Measurements from ENCODE around the gene SLX9.
"Not testable (repeated sequence)": the region's sequence is repeated elsewhere in the genome, so short reads cannot be mapped to it uniquely, and the experiment has no call there.

SLX9 gene

DNA sequence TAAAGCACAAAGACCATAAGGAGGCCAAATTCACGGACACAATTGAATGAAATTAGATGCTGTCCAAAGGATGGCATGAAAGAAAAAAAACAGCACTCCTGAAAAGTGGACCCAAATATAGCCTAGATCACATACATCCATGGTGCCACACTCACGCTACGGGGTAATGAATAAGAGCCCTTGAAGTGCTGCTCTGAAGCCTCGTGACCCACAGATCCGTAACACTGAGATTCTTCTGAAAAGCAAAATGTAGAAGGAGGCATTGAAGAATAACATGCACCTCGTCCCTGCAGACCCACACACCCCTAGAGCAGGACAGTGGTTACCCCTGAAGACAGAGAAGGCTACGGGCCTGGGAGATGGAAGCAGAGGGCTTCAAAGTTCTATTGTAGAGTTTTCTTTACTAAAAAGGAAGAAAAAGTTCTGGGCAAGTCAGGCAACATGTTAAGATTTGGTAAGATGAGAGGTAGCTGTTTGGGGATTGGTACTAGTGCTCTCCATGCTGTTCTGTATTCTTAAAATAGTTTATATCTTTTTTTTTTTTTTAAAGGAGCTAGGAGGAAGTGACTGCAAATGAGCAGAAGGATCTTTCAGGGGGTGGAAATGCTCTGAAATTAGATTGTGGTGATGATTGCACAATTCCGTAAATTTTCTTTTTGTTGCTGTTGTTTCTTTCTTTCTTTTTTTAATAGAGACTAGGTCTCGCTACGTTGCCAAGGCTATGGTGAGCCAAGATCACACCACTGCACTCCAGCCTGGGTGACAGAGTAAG, 15.0 kb upstream of the SLX9 start:
- Histone ChIP-seq H3K9me3 (ENCODE audit: low read depth, low read length) (no peaks in the 10 kb centered on the region), H3K4me3 (peak overlapping the region; percentile 77), H3K27ac (peak overlapping the region; percentile 100), H3K9ac (ENCODE audit: insufficient read length) (peak overlapping the region; percentile 94), H3K36me3 (ENCODE audit: insufficient read depth, low read length) (no peaks in the 10 kb centered on the region)
- DNase-seq (ENCODE audit: low read depth, low spot score), result peak; percentile 99
- no peak for TF ChIP-seq POLR2AphosphoS5 (IDR thresholded peaks at IDR 0.05; ENCODE audit: borderline replicate concordance, low read depth, low read length)
- no peak for TF ChIP-seq FOXP2 (optimal IDR thresholded peaks at IDR 0.05; ENCODE audit: control extremely low read depth, extremely low read length, insufficient read depth)
- TF ChIP-seq EZH2 (IDR thresholded peaks at IDR 0.05), result no peak

GRCh38 chr21:44925378-44925755, 14.5 kb upstream of the SLX9 start:
- peak overlapping the region; percentile 49 for H3K9ac ChIP-seq (ENCODE audit: insufficient read length)
- no peaks in the 10 kb centered on the region for H3K36me3 ChIP-seq (ENCODE audit: insufficient read depth, low read length)
- peak; percentile 95 for DNase-seq (ENCODE audit: low read depth, low spot score)
- TF ChIP-seq EZH2 (IDR thresholded peaks at IDR 0.05) (no peak), FOXP2 (optimal IDR thresholded peaks at IDR 0.05; ENCODE audit: control extremely low read depth, extremely low read length, insufficient read depth) (no peak), POLR2AphosphoS5 (IDR thresholded peaks at IDR 0.05; ENCODE audit: borderline replicate concordance, low read depth, low read length) (no peak; the same call in 1 of the 2 replicates)
- peak overlapping the region; percentile 100 for H3K27ac ChIP-seq
- no peaks in the 10 kb centered on the region for H3K9me3 ChIP-seq (ENCODE audit: low read depth, low read length)
- no peak overlapping the region for H3K4me3 ChIP-seq

GRCh38 chr21:44926331-44927101, 13.3 kb upstream of the SLX9 start:
- no peak for TF ChIP-seq FOXP2 (optimal IDR thresholded peaks at IDR 0.05; ENCODE audit: control extremely low read depth, extremely low read length, insufficient read depth)
- TF ChIP-seq POLR2AphosphoS5 (IDR thresholded peaks at IDR 0.05; ENCODE audit: borderline replicate concordance, low read depth, low read length), result no peak
- TF ChIP-seq EZH2 (IDR thresholded peaks at IDR 0.05), result no peak
- Histone ChIP-seq H3K27ac (peak overlapping the region; percentile 100), H3K9ac (ENCODE audit: insufficient read length) (peak overlapping the region; percentile 43), H3K9me3 (ENCODE audit: low read depth, low read length) (no peaks in the 10 kb centered on the region), H3K4me3 (no peak overlapping the region), H3K36me3 (ENCODE audit: insufficient read depth, low read length) (no peaks in the 10 kb centered on the region)
- no peak for DNase-seq (ENCODE audit: low read depth, low spot score)

DNA sequence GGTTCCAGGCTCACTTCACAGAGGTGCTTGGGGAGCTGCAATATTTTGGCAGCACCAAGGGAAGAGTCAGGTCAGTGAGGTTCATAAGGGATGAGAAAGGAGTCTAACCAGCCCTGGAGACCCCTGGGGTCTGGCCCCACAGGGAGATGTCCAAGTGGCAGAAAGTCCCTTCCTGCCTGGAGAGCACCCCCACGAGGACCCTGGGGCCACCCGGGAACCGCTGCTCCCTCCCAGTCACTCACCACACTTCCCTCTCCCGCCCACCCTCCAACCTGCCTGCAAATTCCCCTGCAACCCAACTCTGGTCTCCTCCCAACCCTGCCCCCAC, 12.6 kb upstream of the SLX9 start:
- no peaks in the 10 kb centered on the region for H3K36me3 ChIP-seq (ENCODE audit: insufficient read depth, low read length)
- no peaks in the 10 kb centered on the region for H3K9me3 ChIP-seq (ENCODE audit: low read depth, low read length)
- no peak for DNase-seq (ENCODE audit: low read depth, low spot score)
- peak overlapping the region; percentile 100 for H3K27ac ChIP-seq
- peak overlapping the region; percentile 71 for H3K4me3 ChIP-seq
- peak overlapping the region; percentile 43 for H3K9ac ChIP-seq (ENCODE audit: insufficient read length)
- TF ChIP-seq EZH2 (IDR thresholded peaks at IDR 0.05) (no peak), FOXP2 (optimal IDR thresholded peaks at IDR 0.05; ENCODE audit: control extremely low read depth, extremely low read length, insufficient read depth) (no peak), POLR2AphosphoS5 (IDR thresholded peaks at IDR 0.05; ENCODE audit: borderline replicate concordance, low read depth, low read length) (no peak)

DNA sequence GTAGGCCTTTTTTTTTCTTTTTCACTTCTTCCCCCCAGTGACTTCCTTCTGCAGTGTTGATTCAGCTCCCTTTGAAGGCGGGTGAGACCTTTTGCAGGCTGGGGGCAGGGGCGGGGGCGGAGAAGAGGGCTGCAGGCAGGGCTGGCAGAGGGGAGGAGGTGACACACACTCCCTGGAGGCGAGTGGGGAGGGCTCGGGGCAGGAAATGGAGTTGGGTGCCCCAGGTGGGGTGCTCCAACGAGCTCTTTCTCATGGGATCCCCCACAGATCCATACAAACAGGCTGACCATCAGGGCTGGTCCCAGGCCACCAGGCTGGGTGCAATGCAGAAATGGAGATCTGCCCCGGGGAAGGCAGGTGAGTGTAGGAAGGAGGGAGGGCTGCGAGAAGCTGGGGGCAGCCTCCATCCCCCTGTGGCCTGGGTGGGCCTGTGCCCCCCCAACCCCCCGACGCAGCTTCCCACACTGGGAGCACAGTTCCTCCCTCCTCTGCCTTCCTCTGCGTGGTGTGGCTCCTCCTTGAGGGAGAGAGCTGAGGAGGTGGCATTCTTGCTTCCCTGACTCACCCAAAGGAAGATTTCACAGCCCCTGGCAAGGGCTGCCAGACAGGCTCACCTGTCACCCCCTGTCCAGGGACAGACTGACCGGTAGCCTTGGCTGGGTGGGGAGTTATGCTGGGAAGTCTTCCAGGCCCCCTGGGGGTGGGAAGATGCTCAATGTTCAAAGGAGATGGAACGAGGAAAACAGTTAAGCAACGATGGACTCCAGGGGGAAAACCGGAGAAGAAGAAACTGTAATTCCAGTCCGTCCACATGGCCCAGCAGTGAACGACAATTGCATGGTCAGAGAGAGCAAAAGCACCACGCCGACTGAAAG, 12.0 kb upstream of the SLX9 start:
- no peaks in the 10 kb centered on the region for H3K9me3 ChIP-seq (ENCODE audit: low read depth, low read length)
- peak; percentile 58 for DNase-seq (ENCODE audit: low read depth, low spot score)
- peak overlapping the region; percentile 100 for H3K27ac ChIP-seq
- H3K9ac ChIP-seq (ENCODE audit: insufficient read length), result peak overlapping the region; percentile 84
- no peaks in the 10 kb centered on the region for H3K36me3 ChIP-seq (ENCODE audit: insufficient read depth, low read length)
- H3K4me3 ChIP-seq, result peak overlapping the region; percentile 71
- TF ChIP-seq EZH2 (IDR thresholded peaks at IDR 0.05) (no peak), POLR2AphosphoS5 (IDR thresholded peaks at IDR 0.05; ENCODE audit: borderline replicate concordance, low read depth, low read length) (peak; percentile 42; the same call in 1 of the 2 replicates), FOXP2 (optimal IDR thresholded peaks at IDR 0.05; ENCODE audit: control extremely low read depth, extremely low read length, insufficient read depth) (no peak)

DNA sequence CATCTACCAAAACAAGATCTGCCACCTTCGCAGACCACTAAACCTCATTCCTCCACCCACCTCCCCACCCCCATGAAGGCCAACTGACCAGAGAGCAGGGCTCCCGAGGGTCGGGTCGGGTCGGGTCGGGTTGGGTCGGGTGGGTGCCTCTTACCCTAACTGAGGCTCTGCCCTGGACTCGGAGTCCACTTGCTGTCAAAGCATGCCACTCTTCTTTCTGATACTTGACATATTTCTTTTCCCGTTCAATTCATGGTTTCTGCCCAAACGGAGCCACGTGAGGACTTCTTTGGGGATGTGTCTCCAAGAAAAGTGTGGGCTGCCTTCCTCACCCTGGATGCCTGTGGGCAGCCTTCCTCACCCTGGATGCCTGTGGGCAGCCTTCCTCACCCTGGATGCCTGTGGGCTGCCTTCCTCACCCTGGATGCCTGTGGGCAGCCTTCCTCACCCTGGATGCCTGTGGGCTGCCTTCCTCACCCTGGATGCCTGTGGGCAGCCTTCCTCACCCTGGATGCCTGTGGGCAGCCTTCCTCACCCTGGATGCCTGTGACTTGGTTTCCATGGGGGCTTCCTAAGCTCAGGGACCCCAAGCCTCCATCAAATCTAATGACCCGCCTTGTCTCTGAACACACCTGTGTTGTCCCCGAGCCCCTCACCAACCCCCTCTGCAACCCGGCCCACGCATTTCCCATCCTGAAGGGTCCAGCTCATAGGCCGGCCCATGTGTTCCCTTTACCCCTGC, 11.2 kb upstream of the SLX9 start:
- H3K9me3 ChIP-seq (ENCODE audit: low read depth, low read length); DNase-seq (ENCODE audit: low read depth, low spot score); H3K36me3 ChIP-seq (ENCODE audit: insufficient read depth, low read length): not testable (repeated sequence)
- Histone ChIP-seq H3K27ac (peak overlapping the region; percentile 100), H3K4me3 (peak overlapping the region; percentile 71), H3K9ac (ENCODE audit: insufficient read length) (peak overlapping the region; percentile 84)

GRCh38 chr21:44929242-44929798, 10.5 kb upstream of the SLX9 start:
- DNase-seq (ENCODE audit: low read depth, low spot score), result no peak
- no peaks in the 10 kb centered on the region for H3K36me3 ChIP-seq (ENCODE audit: insufficient read depth, low read length)
- peak overlapping the region; percentile 100 for H3K27ac ChIP-seq
- no peak for TF ChIP-seq POLR2AphosphoS5 (IDR thresholded peaks at IDR 0.05; ENCODE audit: borderline replicate concordance, low read depth, low read length)
- no peak for TF ChIP-seq EZH2 (IDR thresholded peaks at IDR 0.05)
- no peak for TF ChIP-seq FOXP2 (optimal IDR thresholded peaks at IDR 0.05; ENCODE audit: control extremely low read depth, extremely low read length, insufficient read depth)
- no peaks in the 10 kb centered on the region for H3K9me3 ChIP-seq (ENCODE audit: low read depth, low read length)
- no peak overlapping the region for H3K9ac ChIP-seq (ENCODE audit: insufficient read length)
- no peak overlapping the region for H3K4me3 ChIP-seq

Measured in SK-N-MC (cell line).